ENCODE data around the gene UBR3.

The UBR3 gene

DNA sequence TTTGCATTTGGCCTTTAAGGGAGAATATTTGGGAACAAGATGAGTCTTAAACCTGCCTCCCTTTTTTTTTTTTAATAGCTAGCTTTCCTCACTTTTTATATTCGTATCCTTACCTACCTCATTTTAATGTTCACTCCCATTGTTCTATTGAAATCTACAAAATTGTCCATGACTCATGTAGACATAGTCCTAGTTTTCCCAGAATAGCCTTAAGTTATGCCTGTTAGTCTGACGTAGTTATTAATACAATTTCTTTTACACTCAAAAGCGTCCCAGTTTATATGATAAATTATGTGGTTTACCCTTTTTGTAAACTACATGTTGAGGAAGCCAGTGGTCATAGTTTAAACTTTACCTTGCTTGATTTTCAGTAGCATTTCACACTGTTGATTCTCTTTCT, 73.4 kb downstream of the UBR3 start:
- peaks cover 6% of the 10 kb centered on the region for H3K36me3 ChIP-seq (ENCODE audit: insufficient read depth, insufficient read length, low read length)
- DNase-seq (ENCODE audit: low read depth, low spot score) = no peak
- no peak overlapping the region for H3K4me3 ChIP-seq (ENCODE audit: insufficient read length, low read depth)
- H3K9ac ChIP-seq (ENCODE audit: insufficient read length, low read depth) = no peak overlapping the region
- H3K4me1 ChIP-seq (ENCODE audit: insufficient read depth, insufficient read length) = no peaks in the 10 kb centered on the region
- H3K9me3 ChIP-seq (ENCODE audit: insufficient read depth, low read length) = no peaks in the 10 kb centered on the region
- TF ChIP-seq SUZ12 (IDR thresholded peaks at IDR 0.05; ENCODE audit: extremely low read depth, insufficient read depth, insufficient read length) = no peak
- TF ChIP-seq ZNF274 (IDR thresholded peaks at IDR 0.05; ENCODE audit: low read depth, low read length) = no peak
- TF ChIP-seq YY1 (IDR thresholded peaks at IDR 0.05; ENCODE audit: insufficient read depth, insufficient read length) = no peak
- H3K27me3 ChIP-seq (ENCODE audit: insufficient read depth, insufficient read length) = no peaks in the 10 kb centered on the region

GRCh38 chr2:169906731-169907130, 79.5 kb downstream of the UBR3 start:
- Histone ChIP-seq H3K4me1 (ENCODE audit: insufficient read depth, insufficient read length) (no peaks in the 10 kb centered on the region), H3K9me3 (ENCODE audit: insufficient read depth, low read length) (no peaks in the 10 kb centered on the region), H3K36me3 (ENCODE audit: insufficient read depth, insufficient read length, low read length) (no peaks in the 10 kb centered on the region), H3K27me3 (ENCODE audit: insufficient read depth, insufficient read length) (no peaks in the 10 kb centered on the region), H3K9ac (ENCODE audit: insufficient read length, low read depth) (no peak overlapping the region), H3K4me3 (ENCODE audit: insufficient read length, low read depth) (no peak overlapping the region)
- DNase-seq (ENCODE audit: low read depth, low spot score) = no peak
- TF ChIP-seq SUZ12 (IDR thresholded peaks at IDR 0.05; ENCODE audit: extremely low read depth, insufficient read depth, insufficient read length) = no peak
- no peak for TF ChIP-seq ZNF274 (IDR thresholded peaks at IDR 0.05; ENCODE audit: low read depth, low read length)
- no peak for TF ChIP-seq YY1 (IDR thresholded peaks at IDR 0.05; ENCODE audit: insufficient read depth, insufficient read length)

GRCh38 chr2:169909376-169909775, 82.1 kb downstream of the UBR3 start:
- Histone ChIP-seq H3K9ac (ENCODE audit: insufficient read length, low read depth) (no peak overlapping the region), H3K4me1 (ENCODE audit: insufficient read depth, insufficient read length) (no peaks in the 10 kb centered on the region), H3K4me3 (ENCODE audit: insufficient read length, low read depth) (no peak overlapping the region), H3K27me3 (ENCODE audit: insufficient read depth, insufficient read length) (no peaks in the 10 kb centered on the region), H3K9me3 (ENCODE audit: insufficient read depth, low read length) (no peaks in the 10 kb centered on the region), H3K36me3 (ENCODE audit: insufficient read depth, insufficient read length, low read length) (no peaks in the 10 kb centered on the region)
- no peak for TF ChIP-seq YY1 (IDR thresholded peaks at IDR 0.05; ENCODE audit: insufficient read depth, insufficient read length)
- no peak for TF ChIP-seq ZNF274 (IDR thresholded peaks at IDR 0.05; ENCODE audit: low read depth, low read length)
- no peak for TF ChIP-seq SUZ12 (IDR thresholded peaks at IDR 0.05; ENCODE audit: extremely low read depth, insufficient read depth, insufficient read length)
- no peak for DNase-seq (ENCODE audit: low read depth, low spot score)

- DNase-seq (ENCODE audit: low read depth, low spot score) = no peak
- TF ChIP-seq YY1 (IDR thresholded peaks at IDR 0.05; ENCODE audit: insufficient read depth, insufficient read length) = no peak
- TF ChIP-seq ZNF274 (IDR thresholded peaks at IDR 0.05; ENCODE audit: low read depth, low read length) = no peak
- TF ChIP-seq SUZ12 (IDR thresholded peaks at IDR 0.05; ENCODE audit: extremely low read depth, insufficient read depth, insufficient read length) = no peak
- H3K9me3 ChIP-seq (ENCODE audit: insufficient read depth, low read length) = no peaks in the 10 kb centered on the region
- no peaks in the 10 kb centered on the region for H3K4me1 ChIP-seq (ENCODE audit: insufficient read depth, insufficient read length)
- H3K36me3 ChIP-seq (ENCODE audit: insufficient read depth, insufficient read length, low read length) = no peaks in the 10 kb centered on the region
- no peak overlapping the region for H3K4me3 ChIP-seq (ENCODE audit: insufficient read length, low read depth)
- no peaks in the 10 kb centered on the region for H3K27me3 ChIP-seq (ENCODE audit: insufficient read depth, insufficient read length)
- H3K9ac ChIP-seq (ENCODE audit: insufficient read length, low read depth) = no peak overlapping the region
These were observed 83.0 kb downstream of the UBR3 start for GRCh38 chr2:169910109-169910799.

- no peaks in the 10 kb centered on the region for H3K36me3 ChIP-seq (ENCODE audit: insufficient read depth, insufficient read length, low read length)
- no peak overlapping the region for H3K9ac ChIP-seq (ENCODE audit: insufficient read length, low read depth)
- H3K4me3 ChIP-seq (ENCODE audit: insufficient read length, low read depth) = no peak overlapping the region
- no peak for DNase-seq (ENCODE audit: low read depth, low spot score)
- no peaks in the 10 kb centered on the region for H3K4me1 ChIP-seq (ENCODE audit: insufficient read depth, insufficient read length)
- H3K27me3 ChIP-seq (ENCODE audit: insufficient read depth, insufficient read length) = no peaks in the 10 kb centered on the region
- H3K9me3 ChIP-seq (ENCODE audit: insufficient read depth, low read length) = no peaks in the 10 kb centered on the region
- TF ChIP-seq SUZ12 (IDR thresholded peaks at IDR 0.05; ENCODE audit: extremely low read depth, insufficient read depth, insufficient read length) (no peak), YY1 (IDR thresholded peaks at IDR 0.05; ENCODE audit: insufficient read depth, insufficient read length) (no peak), ZNF274 (IDR thresholded peaks at IDR 0.05; ENCODE audit: low read depth, low read length) (no peak)
These were observed 83.9 kb downstream of the UBR3 start for GRCh38 chr2:169911119-169911518.

DNA sequence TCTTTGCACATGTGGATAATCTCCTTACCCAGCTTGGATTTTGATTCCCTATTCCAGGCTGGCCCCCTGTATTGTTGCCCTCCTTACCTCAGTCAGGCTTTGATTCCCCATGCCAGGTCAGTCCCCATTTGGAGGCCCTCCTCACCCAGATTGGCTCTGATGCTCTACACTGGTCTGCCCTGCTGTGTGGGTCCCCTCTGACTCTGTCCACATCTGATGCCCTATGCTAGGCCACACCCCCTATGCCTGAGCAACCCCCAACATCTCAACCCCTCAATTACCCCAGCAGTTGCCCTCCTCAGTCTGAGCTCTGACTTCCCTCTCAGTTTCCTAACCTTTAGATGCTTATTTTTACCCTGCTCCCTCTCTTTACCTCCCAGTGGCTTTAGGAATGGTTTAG, 89.4 kb downstream of the UBR3 start:
- DNase-seq (ENCODE audit: low read depth, low spot score) = no peak
- Histone ChIP-seq H3K9me3 (ENCODE audit: insufficient read depth, low read length) (no peaks in the 10 kb centered on the region), H3K4me1 (ENCODE audit: insufficient read depth, insufficient read length) (no peaks in the 10 kb centered on the region), H3K36me3 (ENCODE audit: insufficient read depth, insufficient read length, low read length) (peaks cover 9% of the 10 kb centered on the region), H3K9ac (ENCODE audit: insufficient read length, low read depth) (no peak overlapping the region), H3K4me3 (ENCODE audit: insufficient read length, low read depth) (no peak overlapping the region), H3K27me3 (ENCODE audit: insufficient read depth, insufficient read length) (no peaks in the 10 kb centered on the region)
- TF ChIP-seq SUZ12 (IDR thresholded peaks at IDR 0.05; ENCODE audit: extremely low read depth, insufficient read depth, insufficient read length) (no peak), YY1 (IDR thresholded peaks at IDR 0.05; ENCODE audit: insufficient read depth, insufficient read length) (no peak), ZNF274 (IDR thresholded peaks at IDR 0.05; ENCODE audit: low read depth, low read length) (no peak)

- DNase-seq (ENCODE audit: low read depth, low spot score) = no peak
- Histone ChIP-seq H3K4me1 (ENCODE audit: insufficient read depth, insufficient read length) (no peaks in the 10 kb centered on the region), H3K9me3 (ENCODE audit: insufficient read depth, low read length) (no peaks in the 10 kb centered on the region), H3K9ac (ENCODE audit: insufficient read length, low read depth) (no peak overlapping the region), H3K36me3 (ENCODE audit: insufficient read depth, insufficient read length, low read length) (peaks cover 11% of the 10 kb centered on the region), H3K27me3 (ENCODE audit: insufficient read depth, insufficient read length) (no peaks in the 10 kb centered on the region), H3K4me3 (ENCODE audit: insufficient read length, low read depth) (no peak overlapping the region)
- TF ChIP-seq SUZ12 (IDR thresholded peaks at IDR 0.05; ENCODE audit: extremely low read depth, insufficient read depth, insufficient read length) = no peak
- no peak for TF ChIP-seq ZNF274 (IDR thresholded peaks at IDR 0.05; ENCODE audit: low read depth, low read length)
- no peak for TF ChIP-seq YY1 (IDR thresholded peaks at IDR 0.05; ENCODE audit: insufficient read depth, insufficient read length)
These were observed 96.7 kb downstream of the UBR3 start for GRCh38 chr2:169923977-169924376.

Measured in NT2/D1 (cell line).